ENCODE data around the gene ARHGEF35. TPM values are rescaled to one million over a fixed set of nuclear protein-coding genes. Genes with fewer than 3 reads are reported as not detected.

The ARHGEF35 gene
- total and polyA plus RNA-seq, 2 experiments from 2014 or later = 4.3 to 5.8 TPM

- no peaks in the 10 kb centered on the region for H3K27me3 ChIP-seq (replicated peaks; ENCODE audit: insufficient read depth)
- no peaks in the 10 kb centered on the region for H3K9me2 ChIP-seq (ENCODE audit: insufficient read depth)
- no peak overlapping the region for H3K9ac ChIP-seq
- H3K4me2 ChIP-seq (ENCODE audit: unreplicated experiment) = no peak overlapping the region
- no peaks in the 10 kb centered on the region for H3K9me3 ChIP-seq (ENCODE audit: low read depth)
- no peaks in the 10 kb centered on the region for H3K36me3 ChIP-seq (ENCODE audit: low read depth)
- TF ChIP-seq EZH2phosphoT487 (IDR thresholded peaks at IDR 0.05; ENCODE audit: insufficient read depth, low read depth) (no peak), EZH2 (IDR thresholded peaks at IDR 0.05; ENCODE audit: insufficient read depth, poor library complexity, severe bottlenecking) (no peak)
- no peaks in the 10 kb centered on the region for H3K79me2 ChIP-seq (ENCODE audit: insufficient read depth)
- H4K20me1 ChIP-seq (ENCODE audit: insufficient read depth) = no peaks in the 10 kb centered on the region
- DNase-seq = no peak
- WGBS, 2 experiments (ENCODE audit: low coverage in 1 of 2, low lambda C conversion rate in 2 of 2, missing lambda C conversion rate in 2 of 2) = 45 to 77% methylated on average over 1 of the region's 1 CpG
- H3F3A ChIP-seq (ENCODE audit: insufficient read depth) = no peaks in the 10 kb centered on the region
- no peak overlapping the region for H3K4me3 ChIP-seq
- in situ Hi-C loops (cut with MboI) = no loop called here
- no peak overlapping the region for H2AFZ ChIP-seq
- H3K27ac ChIP-seq = no peak overlapping the region
- no peaks in the 10 kb centered on the region for H3K4me1 ChIP-seq (ENCODE audit: insufficient read depth)
These were observed 36.8 kb downstream of the ARHGEF35 start for GRCh38 chr7:144158861-144159260.

GRCh38 chr7:144148224-144148827 lies 47.3 kb downstream of the ARHGEF35 start:
- WGBS, 2 experiments (ENCODE audit: low coverage in 1 of 2, low lambda C conversion rate in 2 of 2, missing lambda C conversion rate in 2 of 2) = 34 to 38% methylated on average over 2 of the region's 2 CpGs
- H3F3A ChIP-seq (ENCODE audit: insufficient read depth) = no peaks in the 10 kb centered on the region
- no peak overlapping the region for H3K27ac ChIP-seq
- H3K79me2 ChIP-seq (ENCODE audit: insufficient read depth) = no peaks in the 10 kb centered on the region
- no peaks in the 10 kb centered on the region for H3K36me3 ChIP-seq (ENCODE audit: low read depth)
- no peak overlapping the region for H3K9ac ChIP-seq
- no peak overlapping the region for H3K4me2 ChIP-seq (ENCODE audit: unreplicated experiment)
- TF ChIP-seq EZH2phosphoT487 (IDR thresholded peaks at IDR 0.05; ENCODE audit: insufficient read depth, low read depth) (no peak), EZH2 (IDR thresholded peaks at IDR 0.05; ENCODE audit: insufficient read depth, poor library complexity, severe bottlenecking) (no peak)
- H3K9me2 ChIP-seq (ENCODE audit: insufficient read depth) = no peaks in the 10 kb centered on the region
- H3K27me3 ChIP-seq (replicated peaks; ENCODE audit: insufficient read depth) = no peaks in the 10 kb centered on the region
- H4K20me1 ChIP-seq (ENCODE audit: insufficient read depth) = no peaks in the 10 kb centered on the region
- H3K4me1 ChIP-seq (ENCODE audit: insufficient read depth) = no peaks in the 10 kb centered on the region
- DNase-seq = no peak
- H3K9me3 ChIP-seq (ENCODE audit: low read depth) = no peaks in the 10 kb centered on the region
- no peak overlapping the region for H2AFZ ChIP-seq
- no peak overlapping the region for H3K4me3 ChIP-seq
- in situ Hi-C loops (cut with MboI) = no loop called here

GRCh38 chr7:144144426-144144825 lies 51.2 kb downstream of the ARHGEF35 start:
- no peaks in the 10 kb centered on the region for H3K79me2 ChIP-seq (ENCODE audit: insufficient read depth)
- H3K4me2 ChIP-seq (ENCODE audit: unreplicated experiment) = no peak overlapping the region
- H3K4me1 ChIP-seq (ENCODE audit: insufficient read depth) = no peaks in the 10 kb centered on the region
- no peak for DNase-seq
- TF ChIP-seq EZH2 (IDR thresholded peaks at IDR 0.05; ENCODE audit: insufficient read depth, poor library complexity, severe bottlenecking) (no peak), EZH2phosphoT487 (IDR thresholded peaks at IDR 0.05; ENCODE audit: insufficient read depth, low read depth) (no peak)
- no peaks in the 10 kb centered on the region for H3F3A ChIP-seq (ENCODE audit: insufficient read depth)
- 63 to 82% methylated on average over 3 of the region's 3 CpGs for WGBS, 2 experiments (ENCODE audit: low coverage in 1 of 2, low lambda C conversion rate in 2 of 2, missing lambda C conversion rate in 2 of 2)
- H4K20me1 ChIP-seq (ENCODE audit: insufficient read depth) = no peaks in the 10 kb centered on the region
- no peaks in the 10 kb centered on the region for H3K9me3 ChIP-seq (ENCODE audit: low read depth)
- H3K36me3 ChIP-seq (ENCODE audit: low read depth) = no peaks in the 10 kb centered on the region
- no peak overlapping the region for H3K9ac ChIP-seq
- no peaks in the 10 kb centered on the region for H3K27me3 ChIP-seq (replicated peaks; ENCODE audit: insufficient read depth)
- no peaks in the 10 kb centered on the region for H3K9me2 ChIP-seq (ENCODE audit: insufficient read depth)
- in situ Hi-C loops (cut with MboI) = no loop called here
- H3K27ac ChIP-seq = no peak overlapping the region
- no peak overlapping the region for H2AFZ ChIP-seq
- H3K4me3 ChIP-seq = no peak overlapping the region

GRCh38 chr7:144142187-144142586 lies 53.4 kb downstream of the ARHGEF35 start:
- Histone ChIP-seq H3K79me2 (ENCODE audit: insufficient read depth) (no peaks in the 10 kb centered on the region), H3K4me1 (ENCODE audit: insufficient read depth) (no peaks in the 10 kb centered on the region), H3K27me3 (replicated peaks; ENCODE audit: insufficient read depth) (no peaks in the 10 kb centered on the region), H3K4me3 (no peak overlapping the region), H2AFZ (no peak overlapping the region), H4K20me1 (ENCODE audit: insufficient read depth) (no peaks in the 10 kb centered on the region), H3K9me3 (ENCODE audit: low read depth) (no peaks in the 10 kb centered on the region), H3K36me3 (ENCODE audit: low read depth) (no peaks in the 10 kb centered on the region), H3F3A (ENCODE audit: insufficient read depth) (no peaks in the 10 kb centered on the region), H3K27ac (no peak overlapping the region), H3K9me2 (ENCODE audit: insufficient read depth) (no peaks in the 10 kb centered on the region), H3K4me2 (ENCODE audit: unreplicated experiment) (no peak overlapping the region), H3K9ac (no peak overlapping the region)
- peak; percentile 10 for DNase-seq
- in situ Hi-C loops (cut with MboI) = no loop called here
- WGBS, 2 experiments (ENCODE audit: low coverage in 1 of 2, low lambda C conversion rate in 2 of 2, missing lambda C conversion rate in 2 of 2) = 47 to 49% methylated on average over 3 of the region's 3 CpGs
- TF ChIP-seq EZH2phosphoT487 (IDR thresholded peaks at IDR 0.05; ENCODE audit: insufficient read depth, low read depth) (no peak), EZH2 (IDR thresholded peaks at IDR 0.05; ENCODE audit: insufficient read depth, poor library complexity, severe bottlenecking) (no peak)

Data from GM23248 (cell line).